ENCODE measurements around the gene ADRB1.

The ADRB1 gene

DNA sequence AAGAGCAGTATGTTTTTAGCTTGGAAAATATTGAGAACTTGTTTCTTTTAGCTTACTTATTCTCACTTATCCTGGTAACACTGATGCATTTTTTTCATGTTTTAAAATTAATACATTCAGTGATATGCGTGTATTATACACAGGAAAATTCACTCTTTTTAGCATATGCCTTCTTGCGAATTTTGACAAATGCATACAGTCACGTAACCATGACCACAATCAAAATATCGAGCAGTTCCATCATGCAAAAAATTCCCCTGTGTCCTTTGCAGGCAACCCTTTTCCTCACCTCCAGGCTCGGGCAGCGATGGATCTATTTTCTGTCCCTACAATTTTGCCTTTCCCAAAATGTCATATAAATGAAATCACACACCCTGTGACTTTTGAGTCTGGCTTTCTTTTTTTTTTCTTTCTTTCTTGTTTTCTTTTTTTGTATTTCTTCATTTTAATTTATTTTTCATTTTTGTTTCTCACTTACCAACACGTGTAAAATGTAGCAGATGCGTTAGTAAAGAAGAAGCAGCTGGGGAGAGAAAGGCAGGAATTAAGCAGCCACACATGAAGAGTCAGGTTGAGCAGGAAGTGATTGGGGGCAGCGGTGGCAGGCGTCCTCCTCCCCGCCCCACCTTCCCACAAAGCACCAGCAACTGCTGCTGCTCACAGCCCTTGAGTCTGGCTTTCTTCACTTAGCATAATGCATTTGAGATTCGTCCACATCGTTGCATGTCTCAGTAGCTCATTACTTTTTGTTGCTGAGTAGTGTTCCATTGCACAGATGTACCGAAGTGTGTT is 29.9 kb downstream of the ADRB1 start:
- TF ChIP-seq, protein P1, sequence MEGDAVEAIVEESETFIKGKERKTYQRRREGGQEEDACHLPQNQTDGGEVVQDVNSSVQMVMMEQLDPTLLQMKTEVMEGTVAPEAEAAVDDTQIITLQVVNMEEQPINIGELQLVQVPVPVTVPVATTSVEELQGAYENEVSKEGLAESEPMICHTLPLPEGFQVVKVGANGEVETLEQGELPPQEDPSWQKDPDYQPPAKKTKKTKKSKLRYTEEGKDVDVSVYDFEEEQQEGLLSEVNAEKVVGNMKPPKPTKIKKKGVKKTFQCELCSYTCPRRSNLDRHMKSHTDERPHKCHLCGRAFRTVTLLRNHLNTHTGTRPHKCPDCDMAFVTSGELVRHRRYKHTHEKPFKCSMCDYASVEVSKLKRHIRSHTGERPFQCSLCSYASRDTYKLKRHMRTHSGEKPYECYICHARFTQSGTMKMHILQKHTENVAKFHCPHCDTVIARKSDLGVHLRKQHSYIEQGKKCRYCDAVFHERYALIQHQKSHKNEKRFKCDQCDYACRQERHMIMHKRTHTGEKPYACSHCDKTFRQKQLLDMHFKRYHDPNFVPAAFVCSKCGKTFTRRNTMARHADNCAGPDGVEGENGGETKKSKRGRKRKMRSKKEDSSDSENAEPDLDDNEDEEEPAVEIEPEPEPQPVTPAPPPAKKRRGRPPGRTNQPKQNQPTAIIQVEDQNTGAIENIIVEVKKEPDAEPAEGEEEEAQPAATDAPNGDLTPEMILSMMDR (IDR thresholded peaks at IDR 0.05; ENCODE audit: low read length, missing control alignments), result no peak
- no peak for DNase-seq (ENCODE audit: low read depth)
- no peak overlapping the region for H3K4me3 ChIP-seq (replicated peaks; ENCODE audit: low read depth, low read length)

GRCh38 chr10:114075093-114075492 is 31.4 kb downstream of the ADRB1 start:
- no peak for DNase-seq (ENCODE audit: low read depth)
- no peak overlapping the region for H3K4me3 ChIP-seq (replicated peaks; ENCODE audit: low read depth, low read length)
- TF ChIP-seq, protein P1 (IDR thresholded peaks at IDR 0.05; ENCODE audit: low read length, missing control alignments), result no peak

- no peak for DNase-seq (ENCODE audit: low read depth)
Measured at GRCh38 chr10:114077347-114077746, 33.7 kb downstream of the ADRB1 start.

DNA sequence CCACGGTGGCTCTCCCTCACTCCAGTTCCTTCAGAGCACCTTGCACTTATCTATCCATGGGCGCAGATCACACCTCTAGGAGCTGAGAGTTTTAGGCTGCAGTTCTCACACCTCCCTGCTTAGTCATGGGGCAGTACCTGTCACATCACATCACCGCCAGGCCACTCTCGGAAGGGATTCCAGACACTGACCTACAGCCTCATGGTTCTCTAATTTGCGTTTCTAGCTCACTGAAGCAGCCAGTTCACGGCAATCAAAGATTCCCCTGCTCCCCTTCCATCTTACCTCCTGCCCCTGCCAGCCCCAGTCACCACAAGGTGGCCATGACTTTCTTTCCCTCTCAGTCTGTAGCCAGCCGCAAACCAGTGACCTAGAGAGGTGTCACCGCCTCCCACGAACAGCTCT is 34.2 kb downstream of the ADRB1 start:
- H3K4me3 ChIP-seq (replicated peaks; ENCODE audit: low read depth, low read length), result no peak overlapping the region
- TF ChIP-seq, protein P1 (IDR thresholded peaks at IDR 0.05; ENCODE audit: low read length, missing control alignments), result no peak
- no peak for DNase-seq (ENCODE audit: low read depth)

More at GRCh38 chr10:114077347-114077746, 33.7 kb downstream of the ADRB1 start:
- TF ChIP-seq, protein P1 (IDR thresholded peaks at IDR 0.05; ENCODE audit: low read length, missing control alignments), result no peak
- H3K4me3 ChIP-seq (replicated peaks; ENCODE audit: low read depth, low read length), result no peak overlapping the region

GRCh38 chr10:114078346-114078745 is 34.7 kb downstream of the ADRB1 start:
- H3K4me3 ChIP-seq (replicated peaks; ENCODE audit: low read depth, low read length), result no peak overlapping the region
- no peak for DNase-seq (ENCODE audit: low read depth)
- TF ChIP-seq, protein P1 (IDR thresholded peaks at IDR 0.05; ENCODE audit: low read length, missing control alignments), result no peak

GRCh38 chr10:114079421-114079820 is 35.8 kb downstream of the ADRB1 start:
- TF ChIP-seq, protein P1 (IDR thresholded peaks at IDR 0.05; ENCODE audit: low read length, missing control alignments), result no peak
- no peak for DNase-seq (ENCODE audit: low read depth)
- no peak overlapping the region for H3K4me3 ChIP-seq (replicated peaks; ENCODE audit: low read depth, low read length)

Measured in fibroblast of pulmonary artery (primary cell).